Small intestine (tissue), 7 donors: Measurements from ENCODE around the gene CBR1. TPM values are rescaled to one million over a fixed set of nuclear protein-coding genes. Genes with fewer than 3 reads are reported as not detected.

Source experiments
- DNase-seq, 2 donors: peaks; one replicate each; pipeline versions ENCODE4 v3.0.0 to v3.0.0-alpha.2; 2013
- FAIRE-seq: peaks from 2 replicates; lab custom pipeline; 2012; peaks lifted over from hg19 to GRCh38; lab: Jason Lieb, UNC
- H3K27ac ChIP-seq, 3 donors: one replicate each; pipeline ENCODE4 v1.5.1; 2013; ENCODE audit warnings: low read length in 2 of 3, mild to moderate bottlenecking in 2 of 3, control low read depth in 1 of 3, inconsistent platforms in 1 of 3, low read depth in 1 of 3, moderate library complexity in 1 of 3
- H3K27me3 ChIP-seq, 3 donors: one replicate each; pipeline ENCODE4 v1.6.1; 2013; ENCODE audit warnings: low read length in 3 of 3, inconsistent platforms in 1 of 3; ENCODE audit not compliant: control insufficient read depth in 3 of 3, insufficient read depth in 3 of 3
- H3K36me3 ChIP-seq, 3 donors: one replicate each; pipeline ENCODE4 v1.6.1; 2013; ENCODE audit warnings: low read length in 3 of 3, inconsistent platforms in 1 of 3, low read depth in 1 of 3, mild to moderate bottlenecking in 1 of 3, moderate library complexity in 1 of 3; ENCODE audit not compliant: control insufficient read depth in 3 of 3, insufficient read depth in 2 of 3
- H3K4me1 ChIP-seq, 3 donors: one replicate each; pipeline ENCODE4 v1.6.1; 2013; ENCODE audit warnings: low read length in 2 of 3, inconsistent platforms in 1 of 3, low read depth in 1 of 3, mild to moderate bottlenecking in 1 of 3, moderate library complexity in 1 of 3; ENCODE audit not compliant: control insufficient read depth in 3 of 3, insufficient read depth in 2 of 3
- H3K4me3 ChIP-seq, 3 donors: one replicate each; pipeline ENCODE4 v1.5.1; 2013; ENCODE audit warnings: low read length in 3 of 3, control low read depth in 1 of 3, inconsistent platforms in 1 of 3, low read depth in 1 of 3, mild to moderate bottlenecking in 1 of 3, moderate library complexity in 1 of 3
- H3K9me3 ChIP-seq, 2 donors: one replicate each; pipeline ENCODE4 v1.6.1; 2013; ENCODE audit warnings: low read depth in 1 of 2, low read length in 1 of 2; ENCODE audit not compliant: control insufficient read depth in 2 of 2, insufficient read depth in 1 of 2
- WGBS, 3 donors: extraction: QIAGEN DNeasy Blood & Tissue Kit; methylation state at CpG; one replicate each; pipeline ENCODE4 v1.1.7; 2013; 5-methylcytosine and 5-hydroxymethylcytosine counted together
- polyA plus RNA-seq, 4 donors: library from polyadenylated mRNA; stranded (reverse) in 3 of 4; unstranded in 1 of 4; fragments of 200-250 nt in 3 of 4; fragments of 120-200 nt in 1 of 4; gene quantifications; one replicate each; pipeline versions ENCODE4 v1.2.1 to v1.2.3, GENCODE V29; 2013
- donor health status: healthy with polysubstance abuse.
- donor health status: control.
- donor health status: control.
- donor health status: Bipolar disorder and iron deficiency.
- donor health status: healthy.

Gene CBR1
- polyA plus RNA-seq, 4 donors = 60.5 to 1,932 (median 958) TPM

GRCh38 chr21:36053715-36054062 is 16.1 kb upstream of the CBR1 start:
- DNase-seq = peak in 1 of 2 donors; percentile 57
- Histone ChIP-seq H3K4me1 (peaks cover 0 to 10% (median 3%) of the 10 kb centered on the region in 3 donors), H3K27ac (peak overlapping the region in 1 of 3 donors; percentile 26), H3K4me3 (no peak overlapping the region), H3K27me3 (no peaks in the 10 kb centered on the region), H3K9me3 (no peaks in the 10 kb centered on the region), H3K36me3 (peaks cover 12 to 55% (median 25%) of the 10 kb centered on the region in 3 donors)
- no peak for FAIRE-seq
- WGBS, 3 donors = 72 to 92% (median 87%) methylated on average over 3 of the region's 3 CpGs

- H3K27ac ChIP-seq = no peak overlapping the region
- H3K36me3 ChIP-seq = peaks cover 11 to 49% (median 24%) of the 10 kb centered on the region in 3 donors
- peaks cover 0 to 10% (median 3%) of the 10 kb centered on the region in 3 donors for H3K4me1 ChIP-seq
- no peaks in the 10 kb centered on the region for H3K9me3 ChIP-seq
- DNase-seq = no peak
- H3K27me3 ChIP-seq = no peaks in the 10 kb centered on the region
- H3K4me3 ChIP-seq = no peak overlapping the region
- WGBS, 3 donors = 94 to 96% (median 95%) methylated on average over 3 of the region's 3 CpGs
- FAIRE-seq = no peak
Observed at GRCh38 chr21:36055551-36055950, 14.3 kb upstream of the CBR1 start.

GRCh38 chr21:36059823-36060158 is 10.0 kb upstream of the CBR1 start:
- Histone ChIP-seq H3K27ac (peak overlapping the region; percentile 81 to 91 (median 82)), H3K4me3 (peak overlapping the region; percentile 62 to 83 (median 75)), H3K9me3 (no peaks in the 10 kb centered on the region), H3K36me3 (peaks cover 8 to 25% (median 11%) of the 10 kb centered on the region in 3 donors), H3K27me3 (no peaks in the 10 kb centered on the region), H3K4me1 (peaks cover 3 to 15% (median 7%) of the 10 kb centered on the region in 3 donors)
- FAIRE-seq (no peak), DNase-seq (no peak)
- 0% methylated on average over 34 of the region's 34 CpGs for WGBS, 3 donors

- FAIRE-seq (no peak), DNase-seq (peak; percentile 94 to 97)
- H3K9me3 ChIP-seq = no peaks in the 10 kb centered on the region
- H3K27me3 ChIP-seq = no peaks in the 10 kb centered on the region
- H3K27ac ChIP-seq = peak within 1 kb of the TSS; percentile 81 to 91 (median 82)
- peak within 1 kb of the TSS; percentile 62 to 83 (median 75) for H3K4me3 ChIP-seq
- H3K4me1 ChIP-seq = peaks cover 3 to 19% (median 7%) of the 10 kb centered on the region in 3 donors
- H3K36me3 ChIP-seq = peaks cover 4 to 22% (median 9%) of the 10 kb centered on the region in 3 donors
- WGBS, 3 donors = 0% methylated on average over 50 to 57 of the region's 57 CpGs
Observed at GRCh38 chr21:36060159-36060921, 9.5 kb upstream of the CBR1 start, which contains the start of gene SETD4. Gene SETD4 (minus strand): TSS chr21:36060526. CDS start chr21:36058888, 1,638 bp downstream.

GRCh38 chr21:36061445-36061844 is 8.4 kb upstream of the CBR1 start:
- Histone ChIP-seq H3K4me1 (peaks cover 3 to 26% (median 7%) of the 10 kb centered on the region in 3 donors), H3K9me3 (no peaks in the 10 kb centered on the region), H3K27me3 (no peaks in the 10 kb centered on the region), H3K4me3 (no peak overlapping the region), H3K27ac (no peak overlapping the region), H3K36me3 (peaks cover 0 to 14% (median 6%) of the 10 kb centered on the region in 3 donors)
- FAIRE-seq (no peak), DNase-seq (no peak)
- 96 to 100% (median 98%) methylated on average over 2 of the region's 2 CpGs for WGBS, 3 donors

- Histone ChIP-seq H3K4me1 (peaks cover under 1 to 26% (median 10%) of the 10 kb centered on the region in 3 donors), H3K27me3 (no peaks in the 10 kb centered on the region), H3K36me3 (peaks cover 0 to under 1% (median 0%) of the 10 kb centered on the region in 3 donors), H3K27ac (peak overlapping the region in 1 of 3 donors; percentile 78), H3K9me3 (no peaks in the 10 kb centered on the region), H3K4me3 (no peak overlapping the region)
- DNase-seq (no peak), FAIRE-seq (no peak)
- WGBS, 3 donors = 84 to 93% (median 89%) methylated on average over 14 of the region's 14 CpGs
Observed at GRCh38 chr21:36063375-36064084, 6.3 kb upstream of the CBR1 start.

GRCh38 chr21:36064085-36064460 is 5.8 kb upstream of the CBR1 start:
- 35 to 68% (median 43%) methylated on average over 4 of the region's 4 CpGs for WGBS, 3 donors
- DNase-seq (peak; percentile 65 to 87), FAIRE-seq (no peak)
- Histone ChIP-seq H3K9me3 (peaks cover 0 to 5% of the 10 kb centered on the region in 2 donors), H3K36me3 (no peaks in the 10 kb centered on the region), H3K4me1 (peaks cover 0 to 26% (median 10%) of the 10 kb centered on the region in 3 donors), H3K27ac (peak overlapping the region in 1 of 3 donors; percentile 78), H3K4me3 (no peak overlapping the region), H3K27me3 (no peaks in the 10 kb centered on the region)

- Histone ChIP-seq H3K4me3 (no peak overlapping the region), H3K27ac (peak overlapping the region; percentile 53 to 63 (median 57)), H3K4me1 (peaks cover 4 to 33% (median 10%) of the 10 kb centered on the region in 3 donors), H3K9me3 (peaks cover 0 to 7% of the 10 kb centered on the region in 2 donors), H3K36me3 (no peaks in the 10 kb centered on the region), H3K27me3 (no peaks in the 10 kb centered on the region)
- WGBS, 3 donors = 17 to 28% (median 26%) methylated on average over 3 of the region's 3 CpGs
- DNase-seq (peak; percentile 72 to 85), FAIRE-seq (no peak)
Observed at GRCh38 chr21:36065497-36066036, 4.3 kb upstream of the CBR1 start.
